ENCODE results near the gene KIF2A.
"Not testable (repeated sequence)": the region's sequence is repeated elsewhere in the genome, so short reads cannot be mapped to it uniquely, and the experiment has no call there.

KIF2A gene

GRCh38 chr5:62291829-62292228 is 14.2 kb upstream of the KIF2A start:
- not testable (repeated sequence) for DNase-seq (ENCODE audit: low read depth)

GRCh38 chr5:62296998-62297397 is 9.0 kb upstream of the KIF2A start:
- no peak for DNase-seq (ENCODE audit: low read depth)

- DNase-seq (ENCODE audit: low read depth) = no peak
Measured at GRCh38 chr5:62298118-62298517, 7.9 kb upstream of the KIF2A start.

- no peak for DNase-seq (ENCODE audit: low read depth)
Measured at GRCh38 chr5:62299101-62299500, 6.9 kb upstream of the KIF2A start.

- DNase-seq (ENCODE audit: low read depth) = no peak
Measured at GRCh38 chr5:62299600-62299999, 6.4 kb upstream of the KIF2A start.

DNA sequence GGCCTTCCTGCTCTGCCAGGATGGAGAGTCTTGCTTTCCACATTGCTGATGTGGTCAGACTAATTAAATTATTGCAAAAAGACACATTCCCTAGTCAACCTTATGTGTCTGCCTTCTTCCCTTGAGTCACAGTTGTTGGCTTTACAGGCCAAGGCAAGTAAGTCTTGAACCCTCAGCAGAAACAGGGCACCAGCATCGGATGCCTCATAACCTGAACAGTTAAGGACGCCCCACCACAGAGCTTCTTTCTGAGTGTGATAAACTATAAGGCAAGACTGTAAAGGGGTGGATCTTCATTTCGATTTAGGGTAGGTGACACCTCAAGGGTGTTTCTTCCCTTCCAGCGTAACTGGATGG is 670 bp upstream of the KIF2A start:
- DNase-seq (ENCODE audit: low read depth) = no peak

GRCh38 chr5:62306323-62306895 is 403 bp downstream of the KIF2A start:
- DNase-seq (ENCODE audit: low read depth) = no peak

DNA sequence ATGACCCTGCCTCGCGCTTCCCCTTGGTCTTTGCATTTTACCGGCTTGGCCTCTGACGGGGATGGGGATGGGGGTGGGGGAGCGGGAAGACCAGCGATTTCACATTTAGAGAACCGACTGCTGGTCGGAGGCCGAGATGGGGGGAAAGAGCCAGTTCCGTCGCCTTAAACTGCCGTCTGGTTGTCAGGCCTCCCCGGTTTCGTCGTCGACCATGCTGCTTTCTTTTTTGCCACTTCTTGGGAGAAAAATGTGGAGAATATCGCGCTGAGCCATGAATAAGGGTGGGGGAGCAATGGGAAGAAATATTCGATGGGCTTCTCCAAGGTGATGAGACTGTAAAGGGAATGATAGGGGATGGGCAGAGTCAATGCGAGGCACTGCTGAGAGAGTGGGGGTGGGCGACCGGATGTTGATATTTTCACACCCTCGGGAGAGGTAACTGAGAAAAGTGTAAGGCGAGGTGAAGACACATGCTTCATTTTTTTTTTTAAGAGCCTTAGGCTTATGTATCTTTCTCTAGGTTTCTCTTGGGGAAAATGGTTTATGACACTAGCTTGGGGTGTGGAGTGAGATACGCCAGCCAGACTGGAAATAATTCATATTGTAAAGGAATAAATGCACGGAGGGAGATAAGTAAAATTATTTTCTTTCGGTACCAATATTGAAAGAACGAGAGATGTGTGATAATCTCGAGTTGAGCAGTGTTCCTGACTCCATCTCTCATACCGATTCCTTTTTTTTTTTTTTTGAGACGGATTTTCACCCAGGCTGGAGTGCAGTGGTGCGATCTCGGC is 1.1 kb downstream of the KIF2A start:
- DNase-seq (ENCODE audit: low read depth) = no peak

DNA sequence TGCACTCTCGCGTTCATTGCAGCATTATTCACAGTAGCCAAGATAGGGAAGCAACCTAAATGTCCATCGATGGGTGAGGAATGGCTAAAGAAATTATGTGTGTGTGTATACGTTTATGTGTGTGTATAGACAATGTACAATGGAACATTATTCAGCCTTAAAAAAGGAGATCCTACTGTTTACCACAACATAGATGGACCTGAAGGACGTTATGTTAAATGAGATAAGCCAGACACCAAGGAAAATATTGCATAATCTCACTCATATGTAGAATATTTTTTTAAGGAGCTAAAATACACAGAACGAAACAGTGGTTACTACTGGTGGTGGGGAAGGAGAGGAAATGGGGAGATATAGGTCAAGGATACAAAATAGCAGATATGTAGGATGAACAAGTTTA is 2.4 kb downstream of the KIF2A start:
- DNase-seq (ENCODE audit: low read depth) = no peak

DNA sequence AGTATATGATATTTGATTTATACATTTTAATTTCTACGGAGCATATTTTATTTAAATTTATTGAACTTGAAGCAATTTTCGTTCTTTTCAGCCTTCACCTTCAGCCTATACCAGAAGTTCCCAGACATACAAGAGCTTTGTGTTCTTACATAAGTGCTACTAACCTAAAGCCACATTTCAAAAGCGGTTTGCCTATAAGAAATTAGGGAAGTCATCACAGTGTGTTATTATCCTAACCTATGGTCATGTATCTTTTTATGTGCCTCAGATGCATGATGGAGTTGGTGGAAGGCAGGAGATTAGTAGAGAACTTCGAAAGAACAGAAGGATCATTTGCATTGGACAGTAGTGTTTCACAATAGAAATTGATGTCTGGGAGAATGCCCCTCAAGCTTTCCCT is 3.1 kb downstream of the KIF2A start:
- DNase-seq (ENCODE audit: low read depth) = no peak

- DNase-seq (ENCODE audit: low read depth) = no peak
Measured at GRCh38 chr5:62310426-62311143, 4.6 kb downstream of the KIF2A start.

GRCh38 chr5:62312036-62312435 is 6.0 kb downstream of the KIF2A start:
- DNase-seq (ENCODE audit: low read depth) = no peak

DNA sequence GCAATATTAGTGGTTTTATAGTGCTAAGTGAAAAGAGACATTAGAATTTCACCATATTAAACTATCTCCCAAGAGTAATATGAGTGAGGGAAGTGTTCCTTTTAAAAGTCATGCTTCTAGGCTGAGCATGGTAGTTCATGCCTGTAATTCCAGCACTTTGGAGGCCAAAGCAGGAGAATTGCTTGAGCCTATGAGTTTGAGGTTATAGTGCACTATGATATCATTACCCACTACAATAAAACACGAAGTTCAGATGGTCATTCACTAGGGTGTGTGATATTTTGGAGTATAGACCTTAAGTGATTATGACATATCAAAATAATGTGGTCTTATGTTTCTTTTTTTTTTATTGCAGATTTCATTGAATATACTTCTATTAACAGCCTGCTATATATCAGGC is 6.7 kb downstream of the KIF2A start:
- no peak for DNase-seq (ENCODE audit: low read depth)

- no peak for DNase-seq (ENCODE audit: low read depth)
Measured at GRCh38 chr5:62314213-62314830, 8.3 kb downstream of the KIF2A start.

DNA sequence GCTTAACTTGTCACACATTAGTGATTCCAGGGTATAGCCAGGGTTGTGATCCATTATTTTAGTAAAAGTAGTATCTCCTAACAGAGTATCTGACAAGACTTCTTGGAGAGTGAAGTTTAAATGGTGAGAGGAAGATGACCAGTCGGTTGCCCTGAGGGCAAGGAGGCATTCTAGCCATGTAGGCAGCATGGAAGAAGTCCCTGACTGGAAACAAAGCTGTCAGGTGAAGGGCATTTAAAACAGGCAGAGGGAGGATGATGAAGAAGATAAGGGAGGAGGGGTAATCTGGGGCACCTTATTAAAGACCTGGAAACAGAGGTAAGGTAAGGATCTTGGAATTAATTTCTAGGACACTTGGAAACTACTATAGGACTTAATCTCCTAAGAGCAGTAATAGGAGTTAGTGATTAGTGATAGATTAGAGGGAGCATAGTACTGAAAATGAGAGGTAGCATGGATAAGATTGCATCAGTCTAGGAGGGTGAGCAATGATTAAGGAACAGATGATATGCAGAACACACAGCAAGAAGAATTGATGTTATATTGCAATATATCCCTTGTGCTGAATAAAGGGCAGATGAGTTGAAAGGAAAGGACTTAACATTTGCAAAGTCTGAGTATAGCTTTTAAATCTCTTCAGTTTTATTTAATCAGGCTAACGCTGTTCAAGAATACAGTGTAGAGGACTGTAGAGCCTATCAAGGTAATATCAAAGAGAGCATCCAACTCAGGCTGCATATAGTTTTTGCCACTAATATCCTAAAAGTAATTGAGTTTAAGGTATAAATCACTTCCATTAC is 9.6 kb downstream of the KIF2A start:
- no peak for DNase-seq (ENCODE audit: low read depth)

DNA sequence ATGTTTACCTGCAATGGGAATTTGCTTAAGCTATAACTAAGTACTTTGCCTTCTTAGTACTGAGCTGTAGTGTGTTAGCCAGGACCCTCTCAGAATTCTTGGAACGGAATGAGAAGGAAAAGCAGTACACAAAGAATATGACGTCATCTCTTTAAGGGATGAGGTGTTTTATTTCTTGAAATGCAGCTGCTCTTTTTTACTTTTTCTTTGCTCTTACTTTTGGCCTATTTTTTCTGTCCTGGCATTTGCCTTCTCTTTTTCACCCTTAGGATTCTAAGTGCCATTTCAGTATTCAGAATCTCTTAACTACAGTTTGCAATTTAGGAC is 10.1 kb downstream of the KIF2A start:
- no peak for DNase-seq (ENCODE audit: low read depth)

- no peak for DNase-seq (ENCODE audit: low read depth)
Measured at GRCh38 chr5:62317810-62318209, 11.8 kb downstream of the KIF2A start.

- no peak for DNase-seq (ENCODE audit: low read depth)
Measured at GRCh38 chr5:62322484-62322883, 16.5 kb downstream of the KIF2A start.

DNA sequence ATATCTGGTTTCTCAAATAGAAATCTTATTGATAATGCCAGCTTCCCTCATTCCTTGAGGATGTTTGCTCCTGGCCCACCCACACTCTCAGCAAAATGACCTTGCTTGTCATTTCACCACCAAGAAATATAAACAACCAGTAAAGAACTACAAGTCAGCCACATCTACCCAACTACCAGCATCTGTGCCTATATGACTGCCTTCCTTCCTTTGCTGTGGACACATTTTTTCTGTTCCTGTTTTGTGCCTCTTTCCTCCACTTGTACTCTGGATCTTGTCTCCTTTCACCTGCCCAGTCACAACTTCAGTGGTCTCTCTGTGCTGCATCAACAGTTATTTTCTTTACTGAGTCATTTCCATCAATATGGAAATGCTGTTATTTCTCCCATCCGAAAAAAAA is 20.3 kb downstream of the KIF2A start:
- no peak for DNase-seq (ENCODE audit: low read depth)

DNA sequence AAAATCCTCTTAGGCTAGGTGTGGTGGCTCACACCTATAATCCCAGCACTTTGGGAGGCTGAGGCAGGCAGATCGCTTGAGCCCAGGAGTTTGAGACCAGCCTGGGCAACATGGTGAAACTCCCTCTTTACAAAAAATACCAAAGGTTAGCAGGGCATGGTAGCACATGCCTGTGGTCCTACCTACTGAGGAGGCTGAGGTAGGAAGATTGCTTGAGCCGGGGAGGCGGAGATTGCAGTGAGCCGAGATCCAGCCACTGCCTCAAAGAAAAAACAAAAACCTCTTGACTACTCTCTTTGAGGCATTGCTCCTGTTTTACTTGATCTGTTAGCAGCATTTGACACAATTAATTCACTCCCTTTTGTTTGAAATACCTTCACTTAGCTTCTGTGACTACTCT is 20.7 kb downstream of the KIF2A start:
- DNase-seq (ENCODE audit: low read depth) = no peak

DNA sequence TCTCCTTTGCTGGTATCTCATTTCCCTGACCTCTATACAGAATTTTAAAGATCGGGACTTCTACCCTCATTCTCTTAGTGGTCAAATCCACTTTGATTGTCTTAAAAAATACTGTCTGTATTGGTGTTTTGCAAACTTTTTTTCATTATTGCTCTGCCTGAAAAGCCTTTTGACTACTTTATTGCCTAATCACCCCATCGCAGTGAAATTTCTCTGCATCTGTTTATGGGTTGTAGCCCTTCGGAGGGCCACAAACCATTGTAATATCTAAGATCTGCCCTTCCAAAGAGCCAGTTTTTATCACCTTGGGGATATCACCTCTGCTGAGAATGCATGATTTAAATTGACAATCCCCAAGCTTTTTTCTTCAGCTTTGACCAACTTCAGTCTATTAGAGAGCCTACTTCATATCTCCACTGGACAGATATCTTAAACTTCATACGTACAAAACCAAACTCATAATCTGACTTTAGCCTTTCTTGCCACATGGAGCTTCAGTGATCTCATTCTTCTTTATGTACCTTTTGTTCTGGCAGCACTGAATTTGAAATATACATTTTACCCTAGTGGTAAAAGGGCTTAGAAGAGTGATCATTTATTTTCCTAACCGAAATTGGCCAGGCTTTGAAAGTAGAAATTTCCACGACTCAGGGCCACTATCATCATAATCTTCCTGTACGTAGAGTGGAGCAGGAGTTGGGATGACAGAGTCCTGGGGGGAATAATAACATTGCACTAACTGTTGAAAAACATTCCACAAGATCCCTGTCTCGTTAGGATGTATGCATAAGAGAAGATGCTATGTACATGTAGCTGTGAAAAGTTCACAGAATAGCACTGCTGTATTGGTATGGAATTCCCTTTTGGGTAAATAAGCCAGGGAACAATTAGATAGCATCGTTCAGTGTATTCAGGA is 21.4 kb downstream of the KIF2A start:
- DNase-seq (ENCODE audit: low read depth) = no peak

Data from GM04504 (cell line).